ENCODE results near the gene AK8. TPM values are rescaled to one million over a fixed set of nuclear protein-coding genes. Genes with fewer than 3 reads are reported as not detected.

AK8 gene
- total RNA-seq, 1 donor from 2014 or later = not detected

DNA sequence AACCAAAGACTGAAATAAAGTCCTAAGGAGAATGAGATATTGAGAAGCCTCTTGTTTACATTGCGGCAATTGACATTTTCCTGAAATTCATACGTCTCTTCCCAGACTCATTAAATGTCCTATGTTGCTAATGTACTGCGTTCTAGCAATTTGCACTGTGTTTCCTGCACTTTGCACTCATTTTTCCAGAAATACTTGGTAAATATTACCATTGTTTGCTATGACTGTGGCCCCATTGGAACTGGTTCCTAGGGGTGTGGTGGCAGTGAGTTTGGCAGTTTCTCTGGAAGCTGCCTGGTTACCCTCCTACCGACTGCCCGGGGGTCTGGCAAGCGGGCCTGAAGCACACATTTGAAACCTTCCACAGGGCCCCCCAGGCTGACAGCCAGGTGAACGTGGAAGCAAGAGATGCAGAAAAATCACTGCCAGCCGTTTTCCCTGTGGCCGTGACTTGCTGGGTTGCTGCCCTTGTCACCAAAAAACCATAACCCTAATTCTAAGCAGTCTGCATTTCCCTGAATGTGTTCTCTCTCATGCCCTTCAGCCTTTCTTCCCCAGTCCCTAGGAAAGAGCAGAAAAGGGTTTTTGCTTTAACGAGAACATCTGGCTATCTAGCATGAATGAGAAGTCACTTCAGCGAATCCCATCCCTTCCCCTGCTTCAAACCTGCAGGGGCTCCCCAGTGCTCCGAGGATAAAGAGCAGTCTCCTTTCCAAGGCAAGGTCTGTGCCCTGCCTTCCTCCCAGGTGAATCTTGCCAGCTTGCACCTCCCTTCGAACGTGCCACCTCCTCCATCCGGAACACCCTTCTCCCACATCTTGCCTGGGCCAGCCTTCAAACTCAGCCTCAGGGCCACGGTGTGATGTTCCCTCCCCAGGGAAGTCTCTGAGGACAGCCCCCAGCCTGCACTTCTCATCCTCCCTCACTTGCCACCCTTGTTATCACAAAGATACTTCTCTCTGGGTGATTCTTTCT is 84.2 kb downstream of the AK8 start:
- Mint-ChIP-seq H3K9me3 (no peaks in the 10 kb centered on the region), H3K36me3 (ENCODE audit: low read depth) (no peaks in the 10 kb centered on the region), H3K4me3 (no peak overlapping the region), H3K27me3 (ENCODE audit: insufficient read depth) (peaks cover 30% of the 10 kb centered on the region), H3K27ac (no peak overlapping the region), H3K4me1 (ENCODE audit: low read depth) (no peaks in the 10 kb centered on the region)
- intact Hi-C loops (cut with micrococcal nuclease) = no loop called here
- no peak for DNase-seq (ENCODE audit: low spot score)

DNA sequence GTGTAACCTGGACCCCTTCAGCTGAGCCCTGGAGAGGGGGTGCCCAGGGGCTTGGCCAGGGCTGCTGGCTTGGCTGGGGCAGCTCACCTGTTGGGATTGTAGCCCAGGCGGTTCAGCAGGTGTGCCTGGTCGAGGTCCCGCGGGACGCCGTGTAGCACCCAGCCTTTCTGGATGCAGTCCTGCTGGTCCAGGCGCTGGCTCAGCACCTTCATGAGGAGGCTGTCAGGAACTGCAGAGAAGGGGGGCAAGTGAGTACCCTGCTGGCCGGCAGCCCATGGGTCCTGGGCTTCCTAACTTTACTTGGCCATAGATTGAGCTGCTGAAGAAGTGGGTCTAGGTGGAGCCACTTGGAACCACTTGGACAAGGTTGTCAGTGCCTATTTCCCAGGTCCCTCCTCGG is 85.5 kb downstream of the AK8 start:
- H3K9me3 Mint-ChIP-seq = peaks cover 12% of the 10 kb centered on the region
- peaks cover 10% of the 10 kb centered on the region for H3K4me1 Mint-ChIP-seq (ENCODE audit: low read depth)
- H3K27me3 Mint-ChIP-seq (ENCODE audit: insufficient read depth) = peaks cover 30% of the 10 kb centered on the region
- peaks cover 2% of the 10 kb centered on the region for H3K36me3 Mint-ChIP-seq (ENCODE audit: low read depth)
- intact Hi-C loops (cut with micrococcal nuclease) = no loop called here
- no peak overlapping the region for H3K27ac Mint-ChIP-seq
- no peak for DNase-seq (ENCODE audit: low spot score)
- no peak overlapping the region for H3K4me3 Mint-ChIP-seq

DNA sequence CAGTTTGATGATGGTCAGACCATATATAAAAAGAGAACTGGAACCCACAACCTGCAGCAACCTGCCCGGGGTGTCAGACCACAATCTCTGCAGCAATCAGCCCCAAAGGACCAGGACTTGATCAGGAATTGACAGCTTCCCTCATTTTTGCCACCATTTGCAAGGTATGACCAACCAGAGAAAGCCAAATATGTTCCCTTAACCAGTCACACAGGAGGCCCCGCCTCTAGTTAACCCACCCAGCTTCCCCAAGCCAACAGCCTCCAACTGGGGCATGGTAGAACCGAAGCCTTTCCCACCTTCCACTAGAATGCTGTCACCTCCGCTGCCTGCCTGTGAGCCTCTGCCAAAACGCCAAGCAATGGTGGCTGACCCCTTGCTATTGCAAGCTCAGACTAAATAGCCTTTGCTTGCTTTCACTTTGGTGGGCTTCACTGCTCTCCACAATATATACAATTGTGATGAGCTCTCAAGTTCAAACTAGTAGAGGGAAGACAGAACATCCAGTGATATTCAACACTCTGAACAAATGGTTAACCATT is 86.3 kb downstream of the AK8 start:
- Mint-ChIP-seq H3K36me3 (ENCODE audit: low read depth) (peaks cover 2% of the 10 kb centered on the region), H3K27ac (no peak overlapping the region), H3K4me3 (no peak overlapping the region), H3K27me3 (ENCODE audit: insufficient read depth) (peaks cover 31% of the 10 kb centered on the region), H3K4me1 (ENCODE audit: low read depth) (peaks cover 14% of the 10 kb centered on the region), H3K9me3 (peaks cover 13% of the 10 kb centered on the region)
- DNase-seq (ENCODE audit: low spot score) = no peak
- intact Hi-C loops (cut with micrococcal nuclease) = no loop called here

DNA sequence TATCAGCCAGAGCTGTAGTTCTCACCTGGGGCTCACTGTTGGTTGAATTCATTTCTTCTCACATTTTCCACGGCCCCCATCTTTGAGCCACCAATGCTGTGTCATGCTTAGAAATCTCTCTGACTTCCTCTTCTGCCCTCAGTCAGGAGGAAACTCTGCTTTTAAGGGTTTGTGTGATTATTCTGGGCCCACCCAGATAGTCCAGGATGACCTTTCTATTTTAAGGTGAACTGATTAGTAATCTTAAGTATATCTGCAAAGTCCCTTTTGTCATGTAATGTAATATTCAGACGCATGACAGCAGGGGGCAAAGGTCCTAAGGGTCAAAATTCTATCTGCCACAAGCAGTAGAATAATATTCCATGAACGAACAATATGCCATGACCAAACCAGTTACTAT is 88.4 kb downstream of the AK8 start:
- DNase-seq (ENCODE audit: low spot score) = no peak
- Mint-ChIP-seq H3K27ac (no peak overlapping the region), H3K4me3 (no peak overlapping the region), H3K36me3 (ENCODE audit: low read depth) (peaks cover 2% of the 10 kb centered on the region), H3K4me1 (ENCODE audit: low read depth) (peaks cover 14% of the 10 kb centered on the region), H3K9me3 (peaks cover 13% of the 10 kb centered on the region), H3K27me3 (ENCODE audit: insufficient read depth) (peaks cover 28% of the 10 kb centered on the region)
- intact Hi-C loops (cut with micrococcal nuclease) = no loop called here

DNA sequence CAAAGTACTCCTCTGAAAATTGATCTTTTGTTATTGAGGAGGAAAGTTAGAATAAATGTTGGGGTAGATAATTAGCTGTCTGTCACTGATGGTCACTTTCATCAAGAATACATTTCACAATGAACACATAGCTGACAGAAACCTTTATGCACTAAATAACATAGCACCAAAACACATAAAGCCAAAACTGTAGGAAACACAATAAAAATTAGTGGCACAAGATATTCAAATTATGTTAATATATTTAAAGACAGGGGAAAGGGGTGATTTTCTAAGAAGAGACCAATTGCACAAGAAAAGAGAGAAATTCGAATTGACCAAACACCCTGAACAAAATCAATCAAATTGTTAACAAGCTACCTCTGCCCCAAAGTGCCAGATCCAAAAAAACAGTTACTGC is 89.7 kb downstream of the AK8 start:
- no peak for DNase-seq (ENCODE audit: low spot score)
- Mint-ChIP-seq H3K36me3 (ENCODE audit: low read depth) (peaks cover 2% of the 10 kb centered on the region), H3K4me1 (ENCODE audit: low read depth) (peaks cover 14% of the 10 kb centered on the region), H3K27ac (no peak overlapping the region), H3K9me3 (peaks cover 13% of the 10 kb centered on the region), H3K27me3 (ENCODE audit: insufficient read depth) (peaks cover 33% of the 10 kb centered on the region), H3K4me3 (no peak overlapping the region)
- intact Hi-C loops (cut with micrococcal nuclease) = no loop called here

DNA sequence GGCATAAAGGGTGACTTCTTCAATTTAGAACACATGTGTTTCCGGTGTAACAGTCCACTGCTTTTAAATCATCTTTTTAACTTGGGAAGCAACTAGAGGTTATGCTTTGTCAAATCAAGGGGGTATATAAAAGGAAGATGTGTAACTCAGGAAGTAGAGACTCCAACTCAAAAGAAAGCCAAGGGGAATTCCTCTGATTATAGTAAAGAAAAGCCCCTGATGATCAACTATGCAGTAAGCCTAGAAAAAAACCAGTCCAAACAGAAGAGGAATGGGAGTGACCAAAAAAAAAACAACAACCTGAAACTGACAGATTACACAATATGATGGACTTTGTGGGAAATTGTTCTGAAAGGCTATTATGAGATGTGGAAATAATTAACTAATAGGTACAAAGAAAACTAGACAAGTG is 90.3 kb downstream of the AK8 start:
- H3K27me3 Mint-ChIP-seq (ENCODE audit: insufficient read depth) = peaks cover 30% of the 10 kb centered on the region
- H3K4me1 Mint-ChIP-seq (ENCODE audit: low read depth) = peaks cover 14% of the 10 kb centered on the region
- H3K36me3 Mint-ChIP-seq (ENCODE audit: low read depth) = peaks cover 2% of the 10 kb centered on the region
- DNase-seq (ENCODE audit: low spot score) = no peak
- intact Hi-C loops (cut with micrococcal nuclease) = no loop called here
- H3K9me3 Mint-ChIP-seq = peaks cover 13% of the 10 kb centered on the region
- H3K4me3 Mint-ChIP-seq = no peak overlapping the region
- peak overlapping the region; percentile 34 for H3K27ac Mint-ChIP-seq

DNA sequence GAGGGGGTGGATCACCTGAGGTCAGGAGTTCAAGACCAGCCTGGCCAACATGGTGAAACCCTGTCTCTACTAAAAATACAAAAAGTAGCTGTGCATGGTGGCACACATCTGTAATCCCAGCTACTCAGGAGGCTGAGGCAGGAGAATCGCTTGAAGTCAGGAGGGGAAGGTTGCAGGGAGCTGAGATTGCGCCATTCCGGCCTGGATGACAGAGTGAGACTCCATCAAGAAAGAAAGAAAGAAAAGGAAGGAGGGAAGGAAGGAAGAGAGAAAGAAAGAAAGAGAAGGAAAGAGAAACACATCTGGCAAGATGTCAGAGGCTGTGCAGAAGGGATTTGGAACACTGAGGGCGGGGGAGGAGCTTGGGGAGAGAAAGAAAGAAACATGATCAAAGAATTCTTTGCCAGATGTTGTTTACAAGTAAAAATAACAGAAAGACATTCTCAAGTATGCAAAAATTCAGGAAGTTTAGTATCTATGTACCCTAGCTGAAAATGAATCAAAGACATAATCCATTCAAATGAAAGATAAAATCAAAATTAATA is 93.7 kb downstream of the AK8 start:
- Mint-ChIP-seq H3K27me3 (ENCODE audit: insufficient read depth) (peaks cover 26% of the 10 kb centered on the region), H3K27ac (no peak overlapping the region), H3K36me3 (ENCODE audit: low read depth) (peaks cover 2% of the 10 kb centered on the region), H3K4me1 (ENCODE audit: low read depth) (peaks cover 31% of the 10 kb centered on the region), H3K9me3 (peaks cover 13% of the 10 kb centered on the region), H3K4me3 (no peak overlapping the region)
- intact Hi-C loops (cut with micrococcal nuclease) = no loop called here
- DNase-seq (ENCODE audit: low spot score) = no peak

DNA sequence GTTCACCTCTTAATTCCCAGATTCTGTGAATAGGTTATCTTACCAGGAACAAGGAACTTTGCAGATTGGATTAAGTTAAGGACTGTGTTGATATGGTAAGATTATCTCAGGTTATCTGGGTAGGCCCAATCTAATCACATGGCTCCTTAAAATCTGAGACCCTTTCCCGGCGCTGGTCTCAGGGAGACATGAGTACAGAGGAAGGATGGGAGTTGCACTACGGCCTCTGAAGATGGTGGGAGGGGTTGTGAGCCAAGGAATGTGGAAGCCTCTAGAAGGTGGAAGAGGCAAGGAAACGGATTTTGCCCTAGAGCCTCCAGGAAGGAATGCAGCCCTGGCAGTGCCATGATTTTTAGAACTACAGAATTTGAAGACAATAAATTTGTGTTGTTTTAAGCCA is 95.1 kb downstream of the AK8 start:
- no peak for DNase-seq (ENCODE audit: low spot score)
- no peak overlapping the region for H3K27ac Mint-ChIP-seq
- H3K4me1 Mint-ChIP-seq (ENCODE audit: low read depth) = peaks cover 26% of the 10 kb centered on the region
- intact Hi-C loops (cut with micrococcal nuclease) = no loop called here
- H3K27me3 Mint-ChIP-seq (ENCODE audit: insufficient read depth) = peaks cover 24% of the 10 kb centered on the region
- no peak overlapping the region for H3K4me3 Mint-ChIP-seq
- no peaks in the 10 kb centered on the region for H3K36me3 Mint-ChIP-seq (ENCODE audit: low read depth)
- H3K9me3 Mint-ChIP-seq = peaks cover 6% of the 10 kb centered on the region

DNA sequence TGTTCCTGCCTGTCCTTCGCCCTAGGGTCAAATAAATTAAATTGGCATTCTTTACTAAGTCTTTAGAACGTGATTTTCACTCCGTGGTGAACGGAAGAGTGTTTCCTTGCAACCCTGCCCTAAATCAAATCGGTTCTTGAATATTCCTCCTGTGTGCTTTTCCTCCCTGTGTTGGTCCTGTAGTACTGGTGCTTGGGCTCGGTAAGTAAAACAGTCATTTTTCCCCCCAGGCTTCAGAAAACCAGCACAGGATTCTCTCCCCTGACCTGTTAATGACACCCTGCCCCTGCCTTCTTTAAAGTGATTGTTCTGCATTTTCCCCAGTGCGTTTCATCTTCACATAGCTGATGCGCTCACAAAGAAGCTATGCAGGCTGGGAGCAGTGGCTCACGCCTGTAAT is 96.0 kb downstream of the AK8 start:
- intact Hi-C loops (cut with micrococcal nuclease) = no loop called here
- H3K36me3 Mint-ChIP-seq (ENCODE audit: low read depth) = no peaks in the 10 kb centered on the region
- no peak overlapping the region for H3K27ac Mint-ChIP-seq
- peaks cover 20% of the 10 kb centered on the region for H3K27me3 Mint-ChIP-seq (ENCODE audit: insufficient read depth)
- peaks cover 17% of the 10 kb centered on the region for H3K4me1 Mint-ChIP-seq (ENCODE audit: low read depth)
- no peak for DNase-seq (ENCODE audit: low spot score)
- H3K4me3 Mint-ChIP-seq = no peak overlapping the region
- H3K9me3 Mint-ChIP-seq = no peaks in the 10 kb centered on the region

DNA sequence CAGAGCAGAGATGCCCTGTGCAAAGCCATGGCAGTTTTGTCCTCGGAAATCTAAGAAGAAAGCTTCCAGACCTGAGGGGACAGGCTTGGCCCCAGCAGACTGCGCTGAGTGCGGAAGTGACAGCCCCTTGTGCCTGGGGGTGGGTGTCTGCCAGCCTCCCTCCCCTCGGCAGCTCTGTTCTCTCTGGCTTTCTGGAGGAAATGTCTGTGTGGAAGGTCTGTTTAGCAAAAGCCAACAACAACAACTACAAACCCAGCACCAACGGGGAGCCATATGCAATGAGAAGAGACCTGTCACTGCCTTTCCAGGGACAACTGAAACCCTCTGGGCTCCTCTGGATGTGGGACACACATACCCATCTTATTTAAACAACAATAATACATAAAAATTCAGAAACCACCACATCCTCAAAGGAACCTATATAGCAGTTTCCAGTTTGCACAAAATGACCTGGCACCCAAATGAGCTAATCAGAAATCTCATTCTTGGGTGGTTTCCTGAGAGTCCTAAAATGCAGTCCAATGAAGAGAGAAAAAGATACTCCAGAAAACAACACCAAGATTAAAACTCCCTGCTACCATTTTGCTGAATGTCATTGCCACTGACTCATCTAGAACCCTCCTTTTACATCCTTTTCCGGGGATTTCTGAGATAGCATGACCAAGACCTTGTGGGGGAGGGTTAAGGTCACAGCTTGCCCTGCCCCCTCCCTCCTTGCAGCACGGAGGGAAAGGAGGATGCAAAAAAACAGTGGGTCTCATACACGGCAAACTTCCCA is 97.7 kb downstream of the AK8 start:
- H3K27ac Mint-ChIP-seq = peak overlapping the region; percentile 71
- peak overlapping the region; percentile 23 for H3K4me3 Mint-ChIP-seq
- peaks cover 12% of the 10 kb centered on the region for H3K27me3 Mint-ChIP-seq (ENCODE audit: insufficient read depth)
- H3K36me3 Mint-ChIP-seq (ENCODE audit: low read depth) = no peaks in the 10 kb centered on the region
- intact Hi-C loops (cut with micrococcal nuclease) = loop anchor here (1.0 to 2.0 kb wide), 3 partner anchors 10 to 36 kb away; no protein-coding TSS in a partner anchor
- DNase-seq (ENCODE audit: low spot score) = no peak
- H3K4me1 Mint-ChIP-seq (ENCODE audit: low read depth) = peaks cover 17% of the 10 kb centered on the region
- no peaks in the 10 kb centered on the region for H3K9me3 Mint-ChIP-seq

DNA sequence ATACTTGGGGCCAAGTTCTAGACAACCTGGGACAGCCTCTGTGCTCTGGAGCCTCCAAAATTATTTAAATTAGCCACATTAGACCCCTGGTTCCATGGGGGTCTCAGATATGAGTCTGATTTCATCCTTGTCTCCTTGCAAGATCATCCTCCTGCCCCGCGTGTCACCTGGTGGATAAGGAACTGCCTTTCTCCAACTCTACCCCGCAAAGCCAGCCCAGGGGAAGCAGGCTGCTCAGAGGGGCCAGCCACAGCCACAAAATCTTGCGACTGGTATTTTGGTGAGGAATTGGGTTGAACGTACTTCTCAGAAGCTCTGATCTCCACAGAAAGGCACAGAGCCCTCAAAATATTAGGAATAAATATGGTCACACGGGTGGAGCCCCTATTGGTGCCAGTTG is 101.2 kb downstream of the AK8 start:
- intact Hi-C loops (cut with micrococcal nuclease) = no loop called here
- Mint-ChIP-seq H3K36me3 (ENCODE audit: low read depth) (peaks cover 8% of the 10 kb centered on the region), H3K27me3 (ENCODE audit: insufficient read depth) (no peaks in the 10 kb centered on the region), H3K27ac (no peak overlapping the region), H3K4me1 (ENCODE audit: low read depth) (peaks cover 30% of the 10 kb centered on the region), H3K4me3 (no peak overlapping the region), H3K9me3 (no peaks in the 10 kb centered on the region)
- no peak for DNase-seq (ENCODE audit: low spot score)

DNA sequence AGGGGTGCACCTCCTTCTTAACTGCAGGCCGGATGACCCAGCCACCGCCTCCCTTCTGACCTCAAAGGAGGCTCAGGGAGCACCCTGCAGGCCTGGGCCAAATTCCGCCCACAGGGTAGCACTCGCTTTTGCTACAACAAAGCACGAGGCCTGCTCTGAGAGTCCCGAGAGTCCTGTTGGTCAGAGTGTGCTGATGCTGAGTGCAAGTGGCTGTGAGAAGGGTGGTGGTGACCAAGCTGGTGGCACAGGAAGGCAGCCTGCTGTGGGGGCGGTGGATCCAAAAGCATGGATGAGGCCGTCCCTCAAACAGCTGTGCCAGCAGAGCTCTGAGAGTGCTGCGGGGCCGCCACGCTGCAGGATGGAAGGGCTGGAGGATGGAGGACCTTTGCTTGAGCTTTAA is 101.8 kb downstream of the AK8 start:
- intact Hi-C loops (cut with micrococcal nuclease) = no loop called here
- H3K9me3 Mint-ChIP-seq = no peaks in the 10 kb centered on the region
- H3K4me3 Mint-ChIP-seq = no peak overlapping the region
- no peak overlapping the region for H3K27ac Mint-ChIP-seq
- H3K36me3 Mint-ChIP-seq (ENCODE audit: low read depth) = peaks cover 12% of the 10 kb centered on the region
- no peaks in the 10 kb centered on the region for H3K27me3 Mint-ChIP-seq (ENCODE audit: insufficient read depth)
- H3K4me1 Mint-ChIP-seq (ENCODE audit: low read depth) = peaks cover 30% of the 10 kb centered on the region
- no peak for DNase-seq (ENCODE audit: low spot score)

Measured in activated T-helper 1 cell treated with anti-CD3 and anti-CD28 coated beads, Interleukin-12 subunit alpha, Interleukin-12 subunit beta, Interleukin-2, Interleukin-4 antibody, amounts not matched to agents 30 ng/mL and 10 ng/mL and 1 ng/mL, durations not matched to agents 14 hours and 24 hours and 36 hours (primary cell).